ENCODE results near the gene SELE.
"Not testable (repeated sequence)": the region's sequence is repeated elsewhere in the genome, so short reads cannot be mapped to it uniquely, and the experiment has no call there.

The SELE gene

GRCh38 chr1:169722779-169723178, 11.1 kb downstream of the SELE start:
- DNase-seq (ENCODE audit: low read depth): no peak
- H3K4me3 ChIP-seq (ENCODE audit: low read depth, low read length): no peak overlapping the region
- no peak for TF ChIP-seq MYC (IDR thresholded peaks at IDR 0.05; ENCODE audit: low read depth, low read length)
- no peak for TF ChIP-seq MAX (IDR thresholded peaks at IDR 0.05; ENCODE audit: low read depth, low read length)
- TF ChIP-seq CTCF (IDR thresholded peaks at IDR 0.05; ENCODE audit: low read depth, low read length): no peak
- no peak for TF ChIP-seq POLR2A (IDR thresholded peaks at IDR 0.05; ENCODE audit: extremely low read depth, insufficient read length)

- not testable (repeated sequence) for DNase-seq (ENCODE audit: low read depth); H3K4me3 ChIP-seq (ENCODE audit: low read depth, low read length)
These were observed 18.8 kb downstream of the SELE start for GRCh38 chr1:169715100-169715499.

GRCh38 chr1:169713090-169713489, 20.8 kb downstream of the SELE start:
- not testable (repeated sequence) for H3K4me3 ChIP-seq (ENCODE audit: low read depth, low read length); DNase-seq (ENCODE audit: low read depth)

- H3K4me3 ChIP-seq (ENCODE audit: low read depth, low read length): no peak overlapping the region
- TF ChIP-seq CTCF (IDR thresholded peaks at IDR 0.05; ENCODE audit: low read depth, low read length): no peak
- no peak for TF ChIP-seq POLR2A (IDR thresholded peaks at IDR 0.05; ENCODE audit: extremely low read depth, insufficient read length)
- no peak for TF ChIP-seq MYC (IDR thresholded peaks at IDR 0.05; ENCODE audit: low read depth, low read length)
- TF ChIP-seq MAX (IDR thresholded peaks at IDR 0.05; ENCODE audit: low read depth, low read length): no peak
- DNase-seq (ENCODE audit: low read depth): no peak
These were observed 21.6 kb downstream of the SELE start for GRCh38 chr1:169712309-169712631.

GRCh38 chr1:169711469-169712308, 22.2 kb downstream of the SELE start, which contains the start of gene SELL:
SELL (minus strand) TSS chr1:169711620; CDS start chr1:169711498, 122 bp downstream.
- TF ChIP-seq POLR2A (IDR thresholded peaks at IDR 0.05; ENCODE audit: extremely low read depth, insufficient read length) (no peak), CTCF (IDR thresholded peaks at IDR 0.05; ENCODE audit: low read depth, low read length) (peak; percentile 80)
- H3K4me3 ChIP-seq (ENCODE audit: low read depth, low read length): peak within 1 kb of the TSS; percentile 13
- DNase-seq (ENCODE audit: low read depth): peak; percentile 71

GRCh38 chr1:169708647-169709046, 25.2 kb downstream of the SELE start:
- no peak overlapping the region for H3K4me3 ChIP-seq (ENCODE audit: low read depth, low read length)
- TF ChIP-seq CTCF (IDR thresholded peaks at IDR 0.05; ENCODE audit: low read depth, low read length) (no peak), MAX (IDR thresholded peaks at IDR 0.05; ENCODE audit: low read depth, low read length) (no peak), POLR2A (IDR thresholded peaks at IDR 0.05; ENCODE audit: extremely low read depth, insufficient read length) (no peak), MYC (IDR thresholded peaks at IDR 0.05; ENCODE audit: low read depth, low read length) (no peak)
- no peak for DNase-seq (ENCODE audit: low read depth)

- no peak overlapping the region for H3K4me3 ChIP-seq (ENCODE audit: low read depth, low read length)
- DNase-seq (ENCODE audit: low read depth): no peak
- TF ChIP-seq CTCF (IDR thresholded peaks at IDR 0.05; ENCODE audit: low read depth, low read length) (no peak), MYC (IDR thresholded peaks at IDR 0.05; ENCODE audit: low read depth, low read length) (no peak), MAX (IDR thresholded peaks at IDR 0.05; ENCODE audit: low read depth, low read length) (no peak), POLR2A (IDR thresholded peaks at IDR 0.05; ENCODE audit: extremely low read depth, insufficient read length) (no peak)
These were observed 25.8 kb downstream of the SELE start for GRCh38 chr1:169707912-169708604.

All from NB4 (cell line).